ENCODE measurements around the gene GAS2.

- no peak for TF ChIP-seq POLR2AphosphoS5 (IDR thresholded peaks at IDR 0.05; ENCODE audit: low read depth, low read length)
- no peak for TF ChIP-seq TAF1 (IDR thresholded peaks at IDR 0.05; ENCODE audit: borderline replicate concordance, insufficient read depth, low read length)
- no peak for TF ChIP-seq REST (IDR thresholded peaks at IDR 0.05; ENCODE audit: insufficient read depth in 1 of 2, low read depth in 2 of 2, low read length in 2 of 2)
- TF ChIP-seq SIN3A (IDR thresholded peaks at IDR 0.05; ENCODE audit: borderline replicate concordance, insufficient read depth, low read length), result no peak
- TF ChIP-seq FOXP2 (optimal IDR thresholded peaks at IDR 0.05; ENCODE audit: borderline replicate concordance, extremely low read depth, extremely low read length, insufficient read depth), result no peak
Measured at GRCh38 chr11:22808571-22809197, 142.3 kb downstream of the GAS2 start.

All from PFSK-1 (cell line).